ENCODE measurements around the gene RIPK3. TPM values are rescaled to one million over a fixed set of nuclear protein-coding genes. Genes with fewer than 3 reads are reported as not detected.

RIPK3 gene
- total and polyA plus RNA-seq, 2 experiments from 2014 or later, result 0.32 to 1.5 TPM

DNA sequence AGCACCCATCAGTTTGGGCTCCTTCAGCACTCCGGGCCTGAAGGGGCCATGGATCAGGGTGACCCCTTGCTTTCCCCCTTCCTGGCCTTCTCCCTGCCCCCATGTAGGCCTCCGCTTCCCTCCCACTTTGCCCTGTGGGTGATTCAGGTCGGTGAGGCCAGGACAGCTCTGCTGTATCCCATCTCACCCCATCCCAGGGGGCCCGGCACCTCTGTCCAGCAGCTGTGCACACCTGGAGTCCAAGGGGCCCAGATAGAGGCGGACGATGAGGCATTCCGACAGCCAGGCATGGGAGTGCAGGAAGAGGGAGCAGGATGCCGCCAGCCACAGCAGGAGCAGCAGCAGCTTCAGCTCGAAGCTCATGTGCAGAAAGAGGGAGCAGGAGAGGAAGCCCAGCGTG is 17.1 kb downstream of the RIPK3 start:
- H3K4me3 ChIP-seq, result no peak overlapping the region
- H3K9me2 ChIP-seq (ENCODE audit: insufficient read depth), result no peaks in the 10 kb centered on the region
- peaks cover 40% of the 10 kb centered on the region for H3K27me3 ChIP-seq (ENCODE audit: insufficient read depth)
- no peak overlapping the region for H3K4me2 ChIP-seq
- H3K36me3 ChIP-seq (ENCODE audit: insufficient read depth), result no peaks in the 10 kb centered on the region
- no peak for DNase-seq (ENCODE audit: low spot score)
- no peaks in the 10 kb centered on the region for H3F3A ChIP-seq (replicated peaks; ENCODE audit: low read depth)
- H3K79me2 ChIP-seq (replicated peaks; ENCODE audit: insufficient read depth), result no peaks in the 10 kb centered on the region
- no peak overlapping the region for H3K27ac Mint-ChIP-seq
- no peak for ATAC-seq
- H3K4me3 Mint-ChIP-seq, result no peak overlapping the region
- H3K4me1 ChIP-seq (ENCODE audit: insufficient read depth), result no peaks in the 10 kb centered on the region
- no peaks in the 10 kb centered on the region for H4K20me1 ChIP-seq (replicated peaks; ENCODE audit: insufficient read depth)
- H3K36me3 Mint-ChIP-seq (ENCODE audit: low read depth), result no peaks in the 10 kb centered on the region; the same call in 2 of the 3 replicates
- H3K27ac ChIP-seq (ENCODE audit: low read depth), result no peak overlapping the region
- H3K4me1 Mint-ChIP-seq, result peaks cover 2% of the 10 kb centered on the region; the same call in 1 of the 3 replicates
- peaks cover 19% of the 10 kb centered on the region for H3K27me3 Mint-ChIP-seq (ENCODE audit: insufficient read depth, low read depth, poor library complexity)
- no peaks in the 10 kb centered on the region for H3K9me3 Mint-ChIP-seq
- H2AFZ ChIP-seq, result no peak overlapping the region
- TF ChIP-seq ZNF114 (CRISPR knock-in tag; IDR thresholded peaks at IDR 0.05), result no peak
- TF ChIP-seq JUNB (IDR thresholded peaks at IDR 0.05; ENCODE audit: unreplicated experiment), result no peak
- TF ChIP-seq, protein P1, sequence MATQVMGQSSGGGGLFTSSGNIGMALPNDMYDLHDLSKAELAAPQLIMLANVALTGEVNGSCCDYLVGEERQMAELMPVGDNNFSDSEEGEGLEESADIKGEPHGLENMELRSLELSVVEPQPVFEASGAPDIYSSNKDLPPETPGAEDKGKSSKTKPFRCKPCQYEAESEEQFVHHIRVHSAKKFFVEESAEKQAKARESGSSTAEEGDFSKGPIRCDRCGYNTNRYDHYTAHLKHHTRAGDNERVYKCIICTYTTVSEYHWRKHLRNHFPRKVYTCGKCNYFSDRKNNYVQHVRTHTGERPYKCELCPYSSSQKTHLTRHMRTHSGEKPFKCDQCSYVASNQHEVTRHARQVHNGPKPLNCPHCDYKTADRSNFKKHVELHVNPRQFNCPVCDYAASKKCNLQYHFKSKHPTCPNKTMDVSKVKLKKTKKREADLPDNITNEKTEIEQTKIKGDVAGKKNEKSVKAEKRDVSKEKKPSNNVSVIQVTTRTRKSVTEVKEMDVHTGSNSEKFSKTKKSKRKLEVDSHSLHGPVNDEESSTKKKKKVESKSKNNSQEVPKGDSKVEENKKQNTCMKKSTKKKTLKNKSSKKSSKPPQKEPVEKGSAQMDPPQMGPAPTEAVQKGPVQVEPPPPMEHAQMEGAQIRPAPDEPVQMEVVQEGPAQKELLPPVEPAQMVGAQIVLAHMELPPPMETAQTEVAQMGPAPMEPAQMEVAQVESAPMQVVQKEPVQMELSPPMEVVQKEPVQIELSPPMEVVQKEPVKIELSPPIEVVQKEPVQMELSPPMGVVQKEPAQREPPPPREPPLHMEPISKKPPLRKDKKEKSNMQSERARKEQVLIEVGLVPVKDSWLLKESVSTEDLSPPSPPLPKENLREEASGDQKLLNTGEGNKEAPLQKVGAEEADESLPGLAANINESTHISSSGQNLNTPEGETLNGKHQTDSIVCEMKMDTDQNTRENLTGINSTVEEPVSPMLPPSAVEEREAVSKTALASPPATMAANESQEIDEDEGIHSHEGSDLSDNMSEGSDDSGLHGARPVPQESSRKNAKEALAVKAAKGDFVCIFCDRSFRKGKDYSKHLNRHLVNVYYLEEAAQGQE (IDR thresholded peaks at IDR 0.05; ENCODE audit: unreplicated experiment), result no peak
- no peak for TF ChIP-seq ZNF331 (CRISPR knock-in tag; IDR thresholded peaks at IDR 0.05; ENCODE audit: low read depth)
- TF ChIP-seq, protein P2, sequence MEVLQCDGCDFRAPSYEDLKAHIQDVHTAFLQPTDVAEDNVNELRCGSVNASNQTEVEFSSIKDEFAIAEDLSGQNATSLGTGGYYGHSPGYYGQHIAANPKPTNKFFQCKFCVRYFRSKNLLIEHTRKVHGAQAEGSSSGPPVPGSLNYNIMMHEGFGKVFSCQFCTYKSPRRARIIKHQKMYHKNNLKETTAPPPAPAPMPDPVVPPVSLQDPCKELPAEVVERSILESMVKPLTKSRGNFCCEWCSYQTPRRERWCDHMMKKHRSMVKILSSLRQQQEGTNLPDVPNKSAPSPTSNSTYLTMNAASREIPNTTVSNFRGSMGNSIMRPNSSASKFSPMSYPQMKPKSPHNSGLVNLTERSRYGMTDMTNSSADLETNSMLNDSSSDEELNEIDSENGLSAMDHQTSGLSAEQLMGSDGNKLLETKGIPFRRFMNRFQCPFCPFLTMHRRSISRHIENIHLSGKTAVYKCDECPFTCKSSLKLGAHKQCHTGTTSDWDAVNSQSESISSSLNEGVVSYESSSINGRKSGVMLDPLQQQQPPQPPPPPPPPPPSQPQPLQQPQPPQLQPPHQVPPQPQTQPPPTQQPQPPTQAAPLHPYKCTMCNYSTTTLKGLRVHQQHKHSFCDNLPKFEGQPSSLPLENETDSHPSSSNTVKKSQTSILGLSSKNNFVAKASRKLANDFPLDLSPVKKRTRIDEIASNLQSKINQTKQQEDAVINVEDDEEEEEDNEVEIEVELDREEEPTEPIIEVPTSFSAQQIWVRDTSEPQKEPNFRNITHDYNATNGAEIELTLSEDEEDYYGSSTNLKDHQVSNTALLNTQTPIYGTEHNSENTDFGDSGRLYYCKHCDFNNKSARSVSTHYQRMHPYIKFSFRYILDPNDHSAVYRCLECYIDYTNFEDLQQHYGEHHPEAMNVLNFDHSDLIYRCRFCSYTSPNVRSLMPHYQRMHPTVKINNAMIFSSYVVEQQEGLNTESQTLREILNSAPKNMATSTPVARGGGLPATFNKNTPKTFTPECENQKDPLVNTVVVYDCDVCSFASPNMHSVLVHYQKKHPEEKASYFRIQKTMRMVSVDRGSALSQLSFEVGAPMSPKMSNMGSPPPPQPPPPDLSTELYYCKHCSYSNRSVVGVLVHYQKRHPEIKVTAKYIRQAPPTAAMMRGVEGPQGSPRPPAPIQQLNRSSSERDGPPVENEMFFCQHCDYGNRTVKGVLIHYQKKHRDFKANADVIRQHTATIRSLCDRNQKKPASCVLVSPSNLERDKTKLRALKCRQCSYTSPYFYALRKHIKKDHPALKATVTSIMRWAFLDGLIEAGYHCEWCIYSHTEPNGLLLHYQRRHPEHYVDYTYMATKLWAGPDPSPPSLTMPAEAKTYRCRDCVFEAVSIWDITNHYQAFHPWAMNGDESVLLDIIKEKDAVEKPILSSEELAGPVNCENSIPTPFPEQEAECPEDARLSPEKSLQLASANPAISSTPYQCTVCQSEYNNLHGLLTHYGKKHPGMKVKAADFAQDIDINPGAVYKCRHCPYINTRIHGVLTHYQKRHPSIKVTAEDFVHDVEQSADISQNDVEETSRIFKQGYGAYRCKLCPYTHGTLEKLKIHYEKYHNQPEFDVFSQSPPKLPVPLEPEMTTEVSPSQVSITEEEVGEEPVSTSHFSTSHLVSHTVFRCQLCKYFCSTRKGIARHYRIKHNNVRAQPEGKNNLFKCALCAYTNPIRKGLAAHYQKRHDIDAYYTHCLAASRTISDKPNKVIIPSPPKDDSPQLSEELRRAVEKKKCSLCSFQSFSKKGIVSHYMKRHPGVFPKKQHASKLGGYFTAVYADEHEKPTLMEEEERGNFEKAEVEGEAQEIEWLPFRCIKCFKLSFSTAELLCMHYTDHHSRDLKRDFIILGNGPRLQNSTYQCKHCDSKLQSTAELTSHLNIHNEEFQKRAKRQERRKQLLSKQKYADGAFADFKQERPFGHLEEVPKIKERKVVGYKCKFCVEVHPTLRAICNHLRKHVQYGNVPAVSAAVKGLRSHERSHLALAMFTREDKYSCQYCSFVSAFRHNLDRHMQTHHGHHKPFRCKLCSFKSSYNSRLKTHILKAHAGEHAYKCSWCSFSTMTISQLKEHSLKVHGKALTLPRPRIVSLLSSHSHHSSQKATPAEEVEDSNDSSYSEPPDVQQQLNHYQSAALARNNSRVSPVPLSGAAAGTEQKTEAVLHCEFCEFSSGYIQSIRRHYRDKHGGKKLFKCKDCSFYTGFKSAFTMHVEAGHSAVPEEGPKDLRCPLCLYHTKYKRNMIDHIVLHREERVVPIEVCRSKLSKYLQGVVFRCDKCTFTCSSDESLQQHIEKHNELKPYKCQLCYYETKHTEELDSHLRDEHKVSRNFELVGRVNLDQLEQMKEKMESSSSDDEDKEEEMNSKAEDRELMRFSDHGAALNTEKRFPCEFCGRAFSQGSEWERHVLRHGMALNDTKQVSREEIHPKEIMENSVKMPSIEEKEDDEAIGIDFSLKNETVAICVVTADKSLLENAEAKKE (CRISPR knock-in tag; IDR thresholded peaks at IDR 0.05), result no peak
- TF ChIP-seq NANOG (IDR thresholded peaks at IDR 0.05; ENCODE audit: borderline replicate concordance), result no peak
- no peak for TF ChIP-seq POLR2AphosphoS5 (IDR thresholded peaks at IDR 0.05; ENCODE audit: low read depth)
- no peak for TF ChIP-seq CREB1 (CRISPR knock-in tag; IDR thresholded peaks at IDR 0.05; ENCODE audit: low read depth)
- TF ChIP-seq, protein P3, sequence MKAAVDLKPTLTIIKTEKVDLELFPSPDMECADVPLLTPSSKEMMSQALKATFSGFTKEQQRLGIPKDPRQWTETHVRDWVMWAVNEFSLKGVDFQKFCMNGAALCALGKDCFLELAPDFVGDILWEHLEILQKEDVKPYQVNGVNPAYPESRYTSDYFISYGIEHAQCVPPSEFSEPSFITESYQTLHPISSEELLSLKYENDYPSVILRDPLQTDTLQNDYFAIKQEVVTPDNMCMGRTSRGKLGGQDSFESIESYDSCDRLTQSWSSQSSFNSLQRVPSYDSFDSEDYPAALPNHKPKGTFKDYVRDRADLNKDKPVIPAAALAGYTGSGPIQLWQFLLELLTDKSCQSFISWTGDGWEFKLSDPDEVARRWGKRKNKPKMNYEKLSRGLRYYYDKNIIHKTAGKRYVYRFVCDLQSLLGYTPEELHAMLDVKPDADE (IDR thresholded peaks at IDR 0.05), result no peak
- no peak for TF ChIP-seq EZH2phosphoT487 (IDR thresholded peaks at IDR 0.05; ENCODE audit: unreplicated experiment)
- no peak for TF ChIP-seq STAT1 (IDR thresholded peaks at IDR 0.05; ENCODE audit: unreplicated experiment)
- TF ChIP-seq, protein P4, sequence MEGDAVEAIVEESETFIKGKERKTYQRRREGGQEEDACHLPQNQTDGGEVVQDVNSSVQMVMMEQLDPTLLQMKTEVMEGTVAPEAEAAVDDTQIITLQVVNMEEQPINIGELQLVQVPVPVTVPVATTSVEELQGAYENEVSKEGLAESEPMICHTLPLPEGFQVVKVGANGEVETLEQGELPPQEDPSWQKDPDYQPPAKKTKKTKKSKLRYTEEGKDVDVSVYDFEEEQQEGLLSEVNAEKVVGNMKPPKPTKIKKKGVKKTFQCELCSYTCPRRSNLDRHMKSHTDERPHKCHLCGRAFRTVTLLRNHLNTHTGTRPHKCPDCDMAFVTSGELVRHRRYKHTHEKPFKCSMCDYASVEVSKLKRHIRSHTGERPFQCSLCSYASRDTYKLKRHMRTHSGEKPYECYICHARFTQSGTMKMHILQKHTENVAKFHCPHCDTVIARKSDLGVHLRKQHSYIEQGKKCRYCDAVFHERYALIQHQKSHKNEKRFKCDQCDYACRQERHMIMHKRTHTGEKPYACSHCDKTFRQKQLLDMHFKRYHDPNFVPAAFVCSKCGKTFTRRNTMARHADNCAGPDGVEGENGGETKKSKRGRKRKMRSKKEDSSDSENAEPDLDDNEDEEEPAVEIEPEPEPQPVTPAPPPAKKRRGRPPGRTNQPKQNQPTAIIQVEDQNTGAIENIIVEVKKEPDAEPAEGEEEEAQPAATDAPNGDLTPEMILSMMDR (conservative IDR thresholded peaks at IDR 0.05; ENCODE audit: low read depth in 2 of 2), result no peak
- TF ChIP-seq EZH2 (IDR thresholded peaks at IDR 0.05; ENCODE audit: low read depth, unreplicated experiment), result no peak
